Subcutaneous adipose tissue (tissue), 4 donors: Measurements from ENCODE around the gene LRRC4C. TPM values are rescaled to one million over a fixed set of nuclear protein-coding genes. Genes with fewer than 3 reads are reported as not detected.

Experiments used
- CTCF ChIP-seq: fragments of 450-650 bp; IDR thresholded peaks from one replicate; pipeline ENCODE4 v1.5.1; 2016; ENCODE audit warnings: low read depth, mild to moderate bottlenecking, control low read depth, antibody characterized with exemption, moderate library complexity
- total RNA-seq, 4 donors: library from RNA; depleted of rRNA; stranded (reverse); fragments of >200 nt; gene quantifications; one replicate each; pipeline ENCODE4 v1.1.0, GENCODE V29; 2016

Gene LRRC4C
- total RNA-seq, 4 donors from 2014 or later: 0.16 to 1.3 (median 1.0) TPM; not detected in 1

DNA sequence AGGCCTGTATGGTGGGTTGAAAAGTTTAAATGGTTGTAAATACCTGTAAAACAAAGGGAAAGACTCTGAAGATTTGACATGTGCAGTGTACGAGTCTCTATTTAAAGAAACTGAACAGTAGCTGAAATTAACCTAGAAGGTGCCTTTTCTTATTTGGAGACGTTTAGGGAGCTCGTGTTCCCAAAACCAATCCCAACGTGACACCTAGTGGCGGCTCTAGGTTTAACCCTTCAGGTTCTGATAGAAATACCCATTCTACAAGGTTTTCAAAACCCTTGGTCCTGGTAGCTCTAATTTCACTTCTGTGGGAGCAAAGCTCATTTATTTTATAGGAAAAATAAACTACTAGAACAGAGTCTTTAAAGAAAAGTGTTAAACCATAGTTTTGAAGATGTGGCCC, 258.3 kb downstream of the LRRC4C start:
- TF ChIP-seq CTCF: no peak

GRCh38 chr11:41190437-41191082, 268.9 kb downstream of the LRRC4C start:
- TF ChIP-seq CTCF: no peak

DNA sequence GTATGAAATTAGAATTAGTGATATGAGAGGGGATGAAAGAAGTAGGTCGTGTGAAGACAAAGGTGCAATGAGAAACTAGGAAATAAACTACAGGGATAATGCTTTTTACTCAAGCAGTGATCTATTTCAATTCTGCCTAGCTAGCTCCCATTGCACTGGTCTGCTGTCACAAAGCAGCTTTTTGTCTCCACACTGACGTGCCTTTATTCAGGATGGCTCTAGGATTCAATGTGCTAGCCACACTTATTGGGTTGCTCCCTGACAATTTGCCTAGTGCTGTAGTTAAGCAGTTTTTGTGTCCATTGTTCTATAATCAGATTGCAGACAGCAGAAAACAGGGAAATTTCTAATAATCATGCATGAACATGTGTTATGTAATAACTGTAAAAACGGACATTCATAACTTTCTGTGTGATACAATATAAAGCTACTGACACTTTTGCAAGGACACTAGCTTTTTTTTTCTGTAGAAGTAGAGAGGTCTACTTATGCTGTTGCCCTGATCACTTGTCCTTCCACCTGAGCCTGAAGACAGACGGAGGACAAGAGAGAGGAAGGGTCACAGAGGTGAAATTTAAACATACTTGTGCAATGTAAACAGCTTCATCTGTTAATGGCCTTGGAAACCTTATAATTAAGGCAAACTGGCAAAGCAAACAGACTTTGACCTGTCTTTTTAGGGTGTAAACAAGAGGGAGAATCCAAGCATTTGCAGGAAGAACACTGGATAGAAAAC, 269.6 kb downstream of the LRRC4C start:
- no peak for TF ChIP-seq CTCF

GRCh38 chr11:41177791-41178190, 281.7 kb downstream of the LRRC4C start:
- no peak for TF ChIP-seq CTCF

DNA sequence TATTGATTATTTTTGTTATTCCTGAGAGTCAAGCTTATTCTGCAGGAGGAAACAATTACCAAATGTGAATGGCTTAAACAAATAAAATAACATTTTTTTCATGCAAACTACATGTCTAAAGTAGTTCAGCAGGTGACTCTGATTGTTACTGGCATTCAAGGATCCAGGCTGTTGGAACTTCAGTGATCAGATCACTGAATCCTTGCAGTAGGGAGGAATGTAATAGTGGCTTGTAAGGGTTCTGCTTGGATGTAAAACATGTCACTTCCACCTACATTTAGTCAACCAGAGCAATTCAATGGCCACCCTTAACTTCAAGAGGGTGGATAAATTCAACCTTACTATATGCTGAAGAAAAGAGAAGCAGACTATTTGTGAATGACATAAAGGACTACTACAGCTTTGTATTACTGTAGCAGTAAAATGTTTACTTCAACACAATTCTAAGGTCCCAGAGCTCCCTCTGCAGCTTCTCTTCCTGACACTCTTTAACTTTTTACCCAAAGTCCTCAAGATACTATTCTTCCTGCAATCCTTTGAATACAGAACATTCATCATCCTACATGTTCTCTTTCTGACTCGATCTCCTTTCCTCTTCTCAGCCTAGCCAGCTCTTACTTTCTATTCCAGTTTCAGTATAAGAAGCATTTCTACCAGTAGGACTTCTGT, 284.0 kb downstream of the LRRC4C start:
- no peak for TF ChIP-seq CTCF

- no peak for TF ChIP-seq CTCF
These were observed 313.1 kb downstream of the LRRC4C start for GRCh38 chr11:41146326-41146725.

- TF ChIP-seq CTCF: no peak
These were observed 314.0 kb downstream of the LRRC4C start for GRCh38 chr11:41145420-41145819.
